GM12878 (cell line): Measurements from ENCODE around the gene KLF8. TPM values are rescaled to one million over a fixed set of nuclear protein-coding genes. Genes with fewer than 3 reads are reported as not detected.
A peak's percentile ranks its signal among the peaks of the same experiment; 100 is the strongest.

ENCODE experiments used
- ATAC-seq: fragments of 200-7000 bp; cut with Tn5 transposase; 3 replicates; pipeline ENCODE4 v1.9.1; 2020; ENCODE audit warnings: mild to moderate bottlenecking, moderate library complexity
- BruUV-seq: library from RNA; stranded (reverse); fragments of 400-500 nt; replicated peaks from 2 replicates; lab custom pipeline; 2021; lab: Mats Ljungman, UMichigan
- CTCF ChIA-PET: fragments of 300-600 bp; sonication (Branson Sonifier 250); formaldehyde crosslinking; extraction: SDS; loops from one replicate; lab custom pipeline; 2021; ENCODE audit warnings: inconsistent platforms; lab: Yijun Ruan, JAX
- POLR2A ChIA-PET: fragments of 350-600 bp; formaldehyde crosslinking; extraction: SDS; loops from one replicate; lab custom pipeline; 2021; ENCODE audit warnings: inconsistent platforms; lab: Charles Lee
- RAD21 ChIA-PET: fragments of 300-600 bp; sonication (Branson Sonifier 250); formaldehyde crosslinking; loops from one replicate; lab custom pipeline; 2023; ENCODE audit warnings: antibody characterized with exemption; ENCODE audit not compliant: unreplicated experiment; lab: Charles Lee
- SMC1A ChIA-PET: fragments of 300-600 bp; sonication (Branson Sonifier 250); formaldehyde crosslinking; loops from one replicate; lab custom pipeline; 2023; ENCODE audit not compliant: unreplicated experiment, uncharacterized antibody; lab: Charles Lee
- DNase-seq: peaks from one replicate; pipeline ENCODE4 v3.0.0-alpha.2; 2011; ENCODE audit warnings: low read depth, low spot score
- FAIRE-seq: peaks from 3 replicates; lab custom pipeline; 2011; peaks lifted over from hg19 to GRCh38; lab: Jason Lieb, UNC
- H2AFZ ChIP-seq: 2 replicates; pipeline ENCODE4 v1.6.0; 2011; ENCODE audit warnings: low read depth, low read length, control low read depth; ENCODE audit not compliant: control insufficient read depth
- H3K27ac ChIP-seq: 2 replicates; pipeline ENCODE4 v1.5.1; 2011; ENCODE audit warnings: control low read depth; ENCODE audit not compliant: control insufficient read depth, insufficient read depth
- H3K27me3 ChIP-seq, 2 experiments: replicated peaks in 1 of 2; 2 replicates each; pipeline versions ENCODE4 v1.6.0 to v1.6.1; 2011; ENCODE audit warnings: low read length in 1 of 2; ENCODE audit not compliant: control insufficient read depth in 2 of 2, insufficient read depth in 2 of 2
- H3K36me3 ChIP-seq, 2 experiments: 2 replicates each; pipeline ENCODE4 v1.5.1; 2011; ENCODE audit warnings: low read length in 1 of 2; ENCODE audit not compliant: control insufficient read depth in 2 of 2, insufficient read depth in 2 of 2
- H3K4me1 ChIP-seq: 2 replicates; pipeline ENCODE4 v1.6.1; 2011; ENCODE audit warnings: mild to moderate bottlenecking, low read length, moderate library complexity, mixed read lengths; ENCODE audit not compliant: control insufficient read depth, insufficient read depth
- H3K4me2 ChIP-seq: 2 replicates; pipeline ENCODE4 v1.6.0; 2011; ENCODE audit warnings: control low read depth; ENCODE audit not compliant: control insufficient read depth, insufficient read depth
- H3K4me3 ChIP-seq: fragments of 200-600 bp; sonication (generic); 2 replicates; pipeline ENCODE4 v1.5.1; 2016
- H3K79me2 ChIP-seq: 2 replicates; pipeline ENCODE4 v1.6.0; 2011; ENCODE audit warnings: low read length; ENCODE audit not compliant: control insufficient read depth, insufficient read depth
- H3K9ac ChIP-seq: 2 replicates; pipeline ENCODE4 v1.8.0; 2011; ENCODE audit warnings: low read length, control low read depth, mixed read lengths; ENCODE audit not compliant: control insufficient read depth, insufficient read depth
- H3K9me3 ChIP-seq: replicated peaks from 3 replicates; pipeline ENCODE4 v1.5.1; 2011; ENCODE audit warnings: mild to moderate bottlenecking, low read length; ENCODE audit not compliant: control insufficient read depth, insufficient read depth
- H4K20me1 ChIP-seq: 2 replicates; pipeline ENCODE4 v1.6.0; 2011; ENCODE audit not compliant: control insufficient read depth, insufficient read depth
- ASH2L ChIP-seq: fragments of 300-600, 200-600 bp; sonication (generic); IDR thresholded peaks from 2 replicates; pipeline ENCODE4 v1.6.1; 2017; ENCODE audit warnings: low read depth, mild to moderate bottlenecking, borderline replicate concordance
- BCL11A ChIP-seq: IDR thresholded peaks from 2 replicates; pipeline ENCODE4 v1.6.1; 2011; ENCODE audit warnings: low read depth, low read length
- BRCA1 ChIP-seq: IDR thresholded peaks from 2 replicates; pipeline ENCODE4 v1.6.1; 2011; ENCODE audit warnings: low read depth, low read length, improper control_type of control experiment
- EED ChIP-seq: sonication (generic); IDR thresholded peaks from 2 replicates; pipeline ENCODE4 v1.6.1; 2016; ENCODE audit warnings: antibody characterized with exemption, low read depth
- IRF4 ChIP-seq: IDR thresholded peaks from 2 replicates; pipeline ENCODE4 v1.6.1; 2011; ENCODE audit warnings: low read depth, low read length
- JUNB ChIP-seq: IDR thresholded peaks from 2 replicates; pipeline ENCODE4 v1.6.1; 2016; ENCODE audit warnings: antibody characterized with exemption, mild to moderate bottlenecking
- LARP7 ChIP-seq: fragments of 450-650 bp; IDR thresholded peaks from 2 replicates; pipeline ENCODE4 v1.6.1; 2017; ENCODE audit warnings: mild to moderate bottlenecking
- RCOR1 ChIP-seq: conservative IDR thresholded peaks from 2 replicates; pipeline ENCODE4 v1.6.1; 2012; ENCODE audit warnings: low read depth, low read length, improper control_type of control experiment
- RUNX3 ChIP-seq: IDR thresholded peaks from 2 replicates; pipeline ENCODE4 v1.6.1; 2012; ENCODE audit warnings: low read length, inconsistent platforms
- SP1 ChIP-seq: IDR thresholded peaks from one replicate; pipeline ENCODE4 v1.6.1; 2011; ENCODE audit warnings: low read depth, low read length
- SRF ChIP-seq, 2 experiments: IDR thresholded peaks; 2 replicates each; pipeline ENCODE4 v1.6.1; 2011; ENCODE audit warnings: low read depth in 2 of 2, low read length in 2 of 2, mild to moderate bottlenecking in 1 of 2, moderate library complexity in 1 of 2
- TCF7 ChIP-seq: IDR thresholded peaks from 2 replicates; pipeline ENCODE4 v1.6.1; 2014; ENCODE audit warnings: antibody characterized with exemption, borderline replicate concordance
- YBX1 ChIP-seq: fragments of 450-650 bp; IDR thresholded peaks from 2 replicates; pipeline ENCODE4 v1.6.1; 2016; ENCODE audit warnings: antibody characterized with exemption
- ZNF622 ChIP-seq: fragments of 450-650 bp; IDR thresholded peaks from 2 replicates; pipeline ENCODE4 v1.6.1; 2017; ENCODE audit warnings: mild to moderate bottlenecking, inconsistent platforms
- WGBS: methylation state at CpG from one replicate; pipeline ENCODE4 v1.1.6; 2016; ENCODE audit warnings: low lambda C conversion rate; ENCODE audit not compliant: insufficient replicate concordance, insufficient coverage; ENCODE audit errors: missing lambda C conversion rate; 5-methylcytosine and 5-hydroxymethylcytosine counted together
- in situ Hi-C: fragments of 300-500 bp; cut with MboI; formaldehyde crosslinking; loops from 9 replicates; pipeline ENCODE4 v1.14.3; 2018; ENCODE audit warnings: mixed read lengths
- intact Hi-C: fragments of 100-400 bp; cut with micrococcal nuclease; formaldehyde crosslinking; loops from one replicate; pipeline ENCODE4 v1.14.2; 2022; ENCODE audit not compliant: unreplicated experiment
- polyA plus RNA-seq, 11 experiments: library from polyadenylated mRNA; depleted of rRNA in 4 of 11; unstranded in 6 of 11; stranded (reverse) in 5 of 11; fragments of >200 nt; fragmentation: Nextera tagmentation in 4 of 11; fragmentation: Illumina TruSeq in 1 of 11; extraction: Ambion mirVana in 4 of 11; extraction: Trizol in 1 of 11; gene quantifications; 1 replicate in 1 of 11; 2 replicates in 10 of 11; pipeline versions ENCODE4 v1.2.1 to v1.2.3, GENCODE V29; 2011 to 2016; ENCODE audit warnings: inconsistent platforms in 2 of 11, missing spikeins in 2 of 11, low read depth in 1 of 11
- total RNA-seq, 4 experiments: library from RNA; depleted of rRNA in 3 of 4; stranded (reverse); fragments of >200 nt in 3 of 4; fragmentation: Illumina TruSeq in 1 of 4; extraction: Trizol in 1 of 4; gene quantifications; 2 replicates each; pipeline versions ENCODE4 v1.2.1 to v1.2.3, GENCODE V29; 2013 to 2021
- TF ChIP-seq, protein P1 (sequence below): IDR thresholded peaks from 2 replicates; pipeline ENCODE4 v1.6.1; 2012; ENCODE audit warnings: low read length, inconsistent platforms
- TF ChIP-seq, protein P2 (sequence below): fragments of 450-650 bp; IDR thresholded peaks from 2 replicates; pipeline ENCODE4 v1.6.1; 2017; ENCODE audit warnings: mild to moderate bottlenecking, moderate library complexity

Gene KLF8
- total and polyA plus RNA-seq, 10 of the 15 experiments (the other 5 are each of a cell fraction or from before 2014, with no cell fraction given), result 0.31 to 27.3 (median 0.99) TPM

DNA sequence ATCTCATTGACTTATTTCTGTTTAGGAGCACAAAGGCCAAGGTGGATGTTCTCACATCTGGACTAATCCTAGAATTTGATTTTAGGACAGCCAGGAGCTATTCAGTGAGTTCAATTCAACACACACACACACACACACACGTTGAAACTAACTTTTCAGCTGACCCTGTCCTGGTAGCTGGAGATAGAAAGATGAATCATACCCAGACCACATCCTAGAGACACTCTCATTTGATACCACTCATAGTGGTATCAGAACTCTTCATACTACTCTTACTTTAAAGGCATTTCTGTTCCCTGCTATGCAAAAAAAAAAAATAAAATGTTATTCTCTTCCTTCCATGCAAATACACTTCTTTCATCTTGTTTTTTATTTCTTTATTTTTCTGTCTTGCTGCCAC is 36.7 kb downstream of the KLF8 start:
- WGBS, result 0% methylated on average over 1 of the region's 1 CpG
- ChIA-PET RAD21 (no interaction called here), POLR2A (no interaction called here), SMC1A (interaction anchor here (0.6 to 1.0 kb wide), 3 partner anchors 20 to 1085 kb away, joined by 3 read pairs; no protein-coding TSS in a partner anchor), CTCF (no interaction called here)
- Histone ChIP-seq H3K27me3 (no peaks in the 10 kb centered on the region), H3K79me2 (no peaks in the 10 kb centered on the region), H3K36me3 (no peaks in the 10 kb centered on the region; a peak in 1 of 4 replicates), H3K27ac (no peak overlapping the region), H3K9me3 (no peaks in the 10 kb centered on the region), H3K9ac (no peak overlapping the region), H3K4me1 (no peaks in the 10 kb centered on the region), H3K4me2 (no peak overlapping the region), H3K4me3 (no peak overlapping the region), H4K20me1 (no peaks in the 10 kb centered on the region), H2AFZ (no peak overlapping the region)
- BruUV-seq, result no TSS peak
- DNase-seq, result no peak
- FAIRE-seq, result no peak
- in situ Hi-C loops (no loop called here), intact Hi-C loops (no loop called here)
- TF ChIP-seq YBX1, result no peak
- TF ChIP-seq TCF7, result peak; percentile 24; the same call in 1 of the 2 replicates
- TF ChIP-seq, protein P1, sequence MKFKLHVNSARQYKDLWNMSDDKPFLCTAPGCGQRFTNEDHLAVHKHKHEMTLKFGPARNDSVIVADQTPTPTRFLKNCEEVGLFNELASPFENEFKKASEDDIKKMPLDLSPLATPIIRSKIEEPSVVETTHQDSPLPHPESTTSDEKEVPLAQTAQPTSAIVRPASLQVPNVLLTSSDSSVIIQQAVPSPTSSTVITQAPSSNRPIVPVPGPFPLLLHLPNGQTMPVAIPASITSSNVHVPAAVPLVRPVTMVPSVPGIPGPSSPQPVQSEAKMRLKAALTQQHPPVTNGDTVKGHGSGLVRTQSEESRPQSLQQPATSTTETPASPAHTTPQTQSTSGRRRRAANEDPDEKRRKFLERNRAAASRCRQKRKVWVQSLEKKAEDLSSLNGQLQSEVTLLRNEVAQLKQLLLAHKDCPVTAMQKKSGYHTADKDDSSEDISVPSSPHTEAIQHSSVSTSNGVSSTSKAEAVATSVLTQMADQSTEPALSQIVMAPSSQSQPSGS, result peak; percentile 30; the same call in 1 of the 2 replicates
- no peak for TF ChIP-seq BCL11A
- TF ChIP-seq IRF4, result peak; percentile 56; the same call in 1 of the 2 replicates
- peak; percentile 66 for TF ChIP-seq JUNB
- peak; percentile 72 for TF ChIP-seq RUNX3
- peak; percentile 80 for ATAC-seq

DNA sequence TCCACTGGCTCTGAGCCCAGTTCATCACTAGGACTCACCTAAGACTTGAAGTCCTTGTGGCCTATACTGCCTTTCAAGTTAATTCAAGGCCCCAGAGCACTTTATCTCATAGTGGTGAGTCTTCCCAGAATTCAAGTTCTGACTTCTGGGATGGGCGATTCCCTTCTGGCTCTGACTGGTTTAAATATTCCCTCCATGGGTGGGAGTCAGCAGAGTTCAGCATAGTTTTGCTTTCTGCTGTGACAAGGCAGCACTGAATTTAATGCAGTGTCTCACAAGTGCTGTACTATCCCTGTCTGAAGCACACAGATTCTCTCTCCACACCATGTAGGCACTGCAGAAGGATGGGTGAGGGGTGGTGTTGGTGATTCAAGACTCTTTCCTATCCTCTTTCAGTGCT is 46.5 kb downstream of the KLF8 start:
- BruUV-seq, result no TSS peak
- in situ Hi-C loops (loop anchor here (25.0 kb wide), 1 partner anchor 709 kb away; the partner anchor contains the start of gene SPIN3), intact Hi-C loops (no loop called here)
- Histone ChIP-seq H4K20me1 (no peaks in the 10 kb centered on the region), H3K27me3 (no peaks in the 10 kb centered on the region), H3K4me1 (no peaks in the 10 kb centered on the region), H3K9me3 (no peaks in the 10 kb centered on the region), H3K9ac (no peak overlapping the region), H2AFZ (no peak overlapping the region), H3K27ac (no peak overlapping the region), H3K4me2 (no peak overlapping the region), H3K36me3 (no peaks in the 10 kb centered on the region), H3K4me3 (no peak overlapping the region), H3K79me2 (no peaks in the 10 kb centered on the region)
- DNase-seq (no peak), ATAC-seq (no peak), FAIRE-seq (no peak)
- RAD21 ChIA-PET, result no interaction called here
- 0% methylated on average over 1 of the region's 1 CpG for WGBS
- POLR2A ChIA-PET, result no interaction called here
- CTCF ChIA-PET, result no interaction called here
- SMC1A ChIA-PET, result interaction anchor here (1.0 kb wide), 1 partner anchor 449 kb away, joined by 4 read pairs; no protein-coding TSS in a partner anchor
- TF ChIP-seq, protein P2, sequence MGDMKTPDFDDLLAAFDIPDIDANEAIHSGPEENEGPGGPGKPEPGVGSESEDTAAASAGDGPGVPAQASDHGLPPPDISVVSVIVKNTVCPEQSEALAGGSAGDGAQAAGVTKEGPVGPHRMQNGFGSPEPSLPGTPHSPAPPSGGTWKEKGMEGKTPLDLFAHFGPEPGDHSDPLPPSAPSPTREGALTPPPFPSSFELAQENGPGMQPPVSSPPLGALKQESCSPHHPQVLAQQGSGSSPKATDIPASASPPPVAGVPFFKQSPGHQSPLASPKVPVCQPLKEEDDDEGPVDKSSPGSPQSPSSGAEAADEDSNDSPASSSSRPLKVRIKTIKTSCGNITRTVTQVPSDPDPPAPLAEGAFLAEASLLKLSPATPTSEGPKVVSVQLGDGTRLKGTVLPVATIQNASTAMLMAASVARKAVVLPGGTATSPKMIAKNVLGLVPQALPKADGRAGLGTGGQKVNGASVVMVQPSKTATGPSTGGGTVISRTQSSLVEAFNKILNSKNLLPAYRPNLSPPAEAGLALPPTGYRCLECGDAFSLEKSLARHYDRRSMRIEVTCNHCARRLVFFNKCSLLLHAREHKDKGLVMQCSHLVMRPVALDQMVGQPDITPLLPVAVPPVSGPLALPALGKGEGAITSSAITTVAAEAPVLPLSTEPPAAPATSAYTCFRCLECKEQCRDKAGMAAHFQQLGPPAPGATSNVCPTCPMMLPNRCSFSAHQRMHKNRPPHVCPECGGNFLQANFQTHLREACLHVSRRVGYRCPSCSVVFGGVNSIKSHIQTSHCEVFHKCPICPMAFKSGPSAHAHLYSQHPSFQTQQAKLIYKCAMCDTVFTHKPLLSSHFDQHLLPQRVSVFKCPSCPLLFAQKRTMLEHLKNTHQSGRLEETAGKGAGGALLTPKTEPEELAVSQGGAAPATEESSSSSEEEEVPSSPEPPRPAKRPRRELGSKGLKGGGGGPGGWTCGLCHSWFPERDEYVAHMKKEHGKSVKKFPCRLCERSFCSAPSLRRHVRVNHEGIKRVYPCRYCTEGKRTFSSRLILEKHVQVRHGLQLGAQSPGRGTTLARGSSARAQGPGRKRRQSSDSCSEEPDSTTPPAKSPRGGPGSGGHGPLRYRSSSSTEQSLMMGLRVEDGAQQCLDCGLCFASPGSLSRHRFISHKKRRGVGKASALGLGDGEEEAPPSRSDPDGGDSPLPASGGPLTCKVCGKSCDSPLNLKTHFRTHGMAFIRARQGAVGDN, result no peak
- TF ChIP-seq ASH2L, result no peak
- no peak for TF ChIP-seq SP1
- TF ChIP-seq ZNF622, result no peak
- no peak for TF ChIP-seq EED
- no peak for TF ChIP-seq RCOR1
- no peak for TF ChIP-seq BRCA1
- no peak for TF ChIP-seq LARP7
- no peak for TF ChIP-seq SRF (IDR thresholded peaks at IDR 0.05; ENCODE audit: low read depth in 2 of 2, low read length in 2 of 2)
